Measurements from ENCODE around the gene KRT77.

- TF ChIP-seq CTCF (IDR thresholded peaks at IDR 0.05; ENCODE audit: low read length) (no peak), EZH2 (optimal IDR thresholded peaks at IDR 0.05; ENCODE audit: low read depth, low read length) (no peak), EZH2phosphoT487 (IDR thresholded peaks at IDR 0.05; ENCODE audit: low read length) (no peak)
Observed at GRCh38 chr12:52647601-52648000, 55.7 kb downstream of the KRT77 start.
